ENCODE data around the gene PARP11.

DNA sequence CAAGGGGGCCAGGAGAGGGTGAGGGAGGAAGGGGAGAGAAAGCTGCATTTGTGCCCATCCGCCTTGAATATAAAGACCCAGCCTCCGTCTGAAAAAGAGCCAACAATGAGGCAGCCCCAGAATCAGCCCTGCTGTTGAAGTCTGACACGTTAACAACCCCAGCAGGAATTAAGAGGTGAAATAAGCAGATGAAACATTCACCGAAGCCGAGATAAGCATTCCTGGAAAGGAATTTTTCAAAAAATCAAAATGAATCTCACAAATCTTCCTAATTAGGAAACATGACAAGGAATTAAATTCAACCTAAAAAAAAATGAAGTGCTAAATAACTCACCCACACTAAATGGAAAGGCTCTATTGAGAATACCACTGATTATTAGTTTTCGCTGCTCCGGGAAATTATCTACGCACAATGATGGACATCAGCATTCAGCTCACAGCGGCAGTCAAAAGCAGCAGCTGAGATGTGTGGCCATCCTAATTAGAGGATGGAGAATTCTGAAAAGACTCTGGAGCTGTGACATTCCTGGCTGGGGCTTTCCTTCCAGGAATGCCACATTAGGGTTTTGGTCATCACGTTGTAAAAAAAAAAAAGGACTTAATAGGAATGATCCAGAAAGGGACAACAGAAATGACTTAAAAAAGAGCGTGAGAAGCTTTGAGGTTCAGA, 8.2 kb upstream of the PARP11 start:
- TF ChIP-seq, protein P1, sequence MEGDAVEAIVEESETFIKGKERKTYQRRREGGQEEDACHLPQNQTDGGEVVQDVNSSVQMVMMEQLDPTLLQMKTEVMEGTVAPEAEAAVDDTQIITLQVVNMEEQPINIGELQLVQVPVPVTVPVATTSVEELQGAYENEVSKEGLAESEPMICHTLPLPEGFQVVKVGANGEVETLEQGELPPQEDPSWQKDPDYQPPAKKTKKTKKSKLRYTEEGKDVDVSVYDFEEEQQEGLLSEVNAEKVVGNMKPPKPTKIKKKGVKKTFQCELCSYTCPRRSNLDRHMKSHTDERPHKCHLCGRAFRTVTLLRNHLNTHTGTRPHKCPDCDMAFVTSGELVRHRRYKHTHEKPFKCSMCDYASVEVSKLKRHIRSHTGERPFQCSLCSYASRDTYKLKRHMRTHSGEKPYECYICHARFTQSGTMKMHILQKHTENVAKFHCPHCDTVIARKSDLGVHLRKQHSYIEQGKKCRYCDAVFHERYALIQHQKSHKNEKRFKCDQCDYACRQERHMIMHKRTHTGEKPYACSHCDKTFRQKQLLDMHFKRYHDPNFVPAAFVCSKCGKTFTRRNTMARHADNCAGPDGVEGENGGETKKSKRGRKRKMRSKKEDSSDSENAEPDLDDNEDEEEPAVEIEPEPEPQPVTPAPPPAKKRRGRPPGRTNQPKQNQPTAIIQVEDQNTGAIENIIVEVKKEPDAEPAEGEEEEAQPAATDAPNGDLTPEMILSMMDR (conservative IDR thresholded peaks at IDR 0.05 in 1 of 2, IDR thresholded peaks at IDR 0.05 in 1 of 2; ENCODE audit: extremely low read depth in 1 of 2, insufficient read depth in 1 of 2, low read depth in 1 of 2, low read length in 2 of 2) = no peak
- TF ChIP-seq EZH2 (IDR thresholded peaks at IDR 0.05; ENCODE audit: borderline replicate concordance, low read length) = no peak

Measured in mammary epithelial cell (primary cell).